HL-60 (cell line): ENCODE measurements around the gene KSR2.

Experiments used
- REST ChIP-seq: IDR thresholded peaks from 2 replicates; pipeline ENCODE4 v1.6.1; 2012; ENCODE audit warnings: low read depth; ENCODE audit not compliant: insufficient replicate concordance
- SPI1 ChIP-seq: IDR thresholded peaks from 2 replicates; pipeline ENCODE4 v1.6.1; 2012; ENCODE audit warnings: low read depth, mild to moderate bottlenecking, borderline replicate concordance
- TF ChIP-seq, protein P1 (sequence below): IDR thresholded peaks from one replicate; pipeline ENCODE4 v1.5.1; 2011; ENCODE audit warnings: low read length, control low read depth, inconsistent platforms; ENCODE audit not compliant: insufficient read depth

DNA sequence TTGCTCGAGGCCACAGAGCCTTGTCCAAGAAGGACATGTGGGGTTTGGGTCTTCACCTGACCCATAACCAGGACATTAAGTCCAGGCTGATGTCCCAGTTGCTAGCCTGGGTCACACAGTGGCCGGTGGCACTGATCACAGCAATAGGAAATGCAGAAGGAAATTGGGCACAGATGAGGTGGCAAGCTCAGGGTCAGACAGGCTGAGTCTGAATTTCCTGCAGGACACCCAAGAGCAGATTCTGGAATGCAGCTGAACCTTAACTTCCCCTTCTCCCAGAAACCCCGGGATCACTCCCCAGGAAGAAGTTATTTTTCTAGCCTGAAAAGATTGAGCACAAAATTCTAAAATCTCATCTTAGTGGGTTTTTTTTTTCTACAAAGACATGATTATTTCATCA is 199.9 kb downstream of the KSR2 start:
- TF ChIP-seq SPI1 (no peak), REST (no peak)
- TF ChIP-seq, protein P1, sequence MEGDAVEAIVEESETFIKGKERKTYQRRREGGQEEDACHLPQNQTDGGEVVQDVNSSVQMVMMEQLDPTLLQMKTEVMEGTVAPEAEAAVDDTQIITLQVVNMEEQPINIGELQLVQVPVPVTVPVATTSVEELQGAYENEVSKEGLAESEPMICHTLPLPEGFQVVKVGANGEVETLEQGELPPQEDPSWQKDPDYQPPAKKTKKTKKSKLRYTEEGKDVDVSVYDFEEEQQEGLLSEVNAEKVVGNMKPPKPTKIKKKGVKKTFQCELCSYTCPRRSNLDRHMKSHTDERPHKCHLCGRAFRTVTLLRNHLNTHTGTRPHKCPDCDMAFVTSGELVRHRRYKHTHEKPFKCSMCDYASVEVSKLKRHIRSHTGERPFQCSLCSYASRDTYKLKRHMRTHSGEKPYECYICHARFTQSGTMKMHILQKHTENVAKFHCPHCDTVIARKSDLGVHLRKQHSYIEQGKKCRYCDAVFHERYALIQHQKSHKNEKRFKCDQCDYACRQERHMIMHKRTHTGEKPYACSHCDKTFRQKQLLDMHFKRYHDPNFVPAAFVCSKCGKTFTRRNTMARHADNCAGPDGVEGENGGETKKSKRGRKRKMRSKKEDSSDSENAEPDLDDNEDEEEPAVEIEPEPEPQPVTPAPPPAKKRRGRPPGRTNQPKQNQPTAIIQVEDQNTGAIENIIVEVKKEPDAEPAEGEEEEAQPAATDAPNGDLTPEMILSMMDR, result no peak
